GM12874 (cell line): Measurements from ENCODE around the gene LHFPL2.

Source experiments
- TF ChIP-seq, protein P1 (sequence below): IDR thresholded peaks from 2 replicates; pipeline ENCODE4 v1.5.1; 2011; ENCODE audit warnings: low read depth, mild to moderate bottlenecking, control low read depth, low read length, moderate library complexity; ENCODE audit not compliant: insufficient read depth

LHFPL2 gene

DNA sequence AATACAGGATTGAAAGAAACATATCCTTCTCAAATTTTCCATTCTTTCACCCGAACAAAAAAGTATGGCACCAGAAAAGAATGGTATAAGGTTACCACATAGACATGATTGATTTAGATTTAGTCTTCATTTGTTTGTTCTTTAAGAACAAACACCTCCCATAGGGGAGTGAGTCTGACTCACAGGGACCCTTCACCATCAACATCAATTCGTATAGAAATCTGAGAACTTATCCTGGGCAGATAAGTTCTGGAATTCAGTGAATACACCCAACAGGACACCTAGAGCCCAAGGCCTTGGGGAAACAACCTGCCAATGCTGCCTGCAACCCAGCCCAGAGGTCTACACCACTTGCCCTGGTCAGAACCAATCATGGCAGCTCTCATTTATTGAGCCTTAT lies 46.2 kb downstream of the LHFPL2 start:
- TF ChIP-seq, protein P1, sequence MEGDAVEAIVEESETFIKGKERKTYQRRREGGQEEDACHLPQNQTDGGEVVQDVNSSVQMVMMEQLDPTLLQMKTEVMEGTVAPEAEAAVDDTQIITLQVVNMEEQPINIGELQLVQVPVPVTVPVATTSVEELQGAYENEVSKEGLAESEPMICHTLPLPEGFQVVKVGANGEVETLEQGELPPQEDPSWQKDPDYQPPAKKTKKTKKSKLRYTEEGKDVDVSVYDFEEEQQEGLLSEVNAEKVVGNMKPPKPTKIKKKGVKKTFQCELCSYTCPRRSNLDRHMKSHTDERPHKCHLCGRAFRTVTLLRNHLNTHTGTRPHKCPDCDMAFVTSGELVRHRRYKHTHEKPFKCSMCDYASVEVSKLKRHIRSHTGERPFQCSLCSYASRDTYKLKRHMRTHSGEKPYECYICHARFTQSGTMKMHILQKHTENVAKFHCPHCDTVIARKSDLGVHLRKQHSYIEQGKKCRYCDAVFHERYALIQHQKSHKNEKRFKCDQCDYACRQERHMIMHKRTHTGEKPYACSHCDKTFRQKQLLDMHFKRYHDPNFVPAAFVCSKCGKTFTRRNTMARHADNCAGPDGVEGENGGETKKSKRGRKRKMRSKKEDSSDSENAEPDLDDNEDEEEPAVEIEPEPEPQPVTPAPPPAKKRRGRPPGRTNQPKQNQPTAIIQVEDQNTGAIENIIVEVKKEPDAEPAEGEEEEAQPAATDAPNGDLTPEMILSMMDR = no peak

DNA sequence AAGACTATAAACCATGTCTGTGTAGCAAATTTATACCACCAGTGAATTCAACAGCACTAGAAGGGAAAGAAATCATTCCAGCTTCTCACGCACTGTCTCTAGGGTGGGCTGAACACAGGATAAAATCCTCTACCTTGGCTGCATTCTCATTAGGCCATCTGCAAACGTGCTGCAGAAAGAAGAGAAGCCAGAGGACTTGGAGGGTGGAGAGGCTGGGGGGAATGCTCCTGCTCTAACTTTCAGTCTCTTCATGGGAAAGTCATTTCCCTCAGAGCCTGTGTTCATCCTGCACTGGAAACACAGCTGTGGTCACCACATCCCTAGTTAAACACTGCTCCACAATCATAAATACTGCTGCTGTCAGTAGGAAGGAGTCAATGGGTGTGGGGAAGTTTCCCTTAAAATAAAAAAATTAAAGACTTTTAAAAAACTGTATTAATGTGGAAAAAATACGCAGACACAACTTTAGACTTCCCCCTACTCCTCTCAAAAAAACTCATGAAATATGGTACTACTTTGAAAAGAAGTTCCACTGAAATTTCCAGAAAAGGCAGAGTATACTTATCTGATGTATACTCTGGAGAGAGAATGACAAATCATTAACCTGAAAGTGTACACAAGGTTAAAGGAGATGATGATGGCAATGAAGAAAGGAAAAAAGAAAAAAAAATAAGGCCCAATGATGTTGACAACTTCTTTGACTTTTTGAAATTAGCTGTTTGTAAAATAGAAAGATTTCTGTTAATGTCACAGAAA lies 46.8 kb downstream of the LHFPL2 start:
- TF ChIP-seq, protein P1 = no peak

DNA sequence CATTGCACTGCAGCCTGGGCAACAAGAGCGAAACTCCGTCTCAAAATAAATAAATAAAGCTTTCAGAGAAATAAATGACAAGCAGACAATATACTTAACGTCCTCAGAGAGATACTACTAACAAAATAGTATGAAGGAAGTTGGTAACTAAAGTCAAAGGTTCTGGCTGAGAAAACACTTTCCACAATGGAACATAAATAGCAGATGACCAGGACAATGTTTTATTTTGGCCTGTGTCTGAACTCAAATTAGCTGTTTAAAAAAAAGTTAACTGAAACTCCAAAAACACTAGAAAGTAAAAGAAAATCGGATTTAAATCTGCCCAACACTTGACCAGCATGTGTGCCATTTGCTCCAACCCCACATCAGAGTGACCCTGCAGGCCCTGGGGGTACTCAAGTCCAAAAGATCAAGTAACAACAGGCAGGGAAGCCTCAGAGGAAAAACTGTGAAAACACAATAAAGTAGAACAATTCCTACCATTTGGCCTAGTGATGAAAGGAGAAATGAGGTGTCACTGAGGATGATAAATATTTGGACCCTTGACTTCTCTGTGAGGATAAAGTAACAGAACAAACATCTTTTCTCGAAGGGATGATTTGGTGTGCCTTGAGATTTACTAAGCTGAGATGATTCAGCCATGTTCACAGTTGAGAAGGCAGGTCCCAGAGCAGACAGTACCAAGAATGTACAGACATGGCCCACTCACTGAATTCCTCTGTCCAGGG lies 47.7 kb downstream of the LHFPL2 start:
- TF ChIP-seq, protein P1 = no peak

DNA sequence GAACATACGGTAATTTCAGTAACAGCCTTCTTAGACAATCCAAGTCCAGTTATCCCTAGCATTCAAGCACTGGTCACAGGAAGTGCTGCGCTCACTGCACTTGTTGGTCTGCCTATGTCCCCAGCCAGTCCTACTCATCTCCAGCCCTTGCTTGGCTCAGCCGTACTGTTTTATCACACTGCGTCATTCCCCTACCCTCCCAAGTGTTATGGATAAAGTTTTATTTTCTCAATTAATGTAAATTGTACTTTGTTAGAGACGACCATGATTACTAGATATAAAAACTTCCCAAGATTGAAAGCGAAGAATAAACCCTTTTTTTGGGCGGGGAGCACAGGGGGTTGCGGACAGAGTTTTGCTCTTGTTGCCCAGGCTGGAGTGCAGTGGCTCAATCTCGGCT lies 49.6 kb downstream of the LHFPL2 start:
- TF ChIP-seq, protein P1 = no peak

DNA sequence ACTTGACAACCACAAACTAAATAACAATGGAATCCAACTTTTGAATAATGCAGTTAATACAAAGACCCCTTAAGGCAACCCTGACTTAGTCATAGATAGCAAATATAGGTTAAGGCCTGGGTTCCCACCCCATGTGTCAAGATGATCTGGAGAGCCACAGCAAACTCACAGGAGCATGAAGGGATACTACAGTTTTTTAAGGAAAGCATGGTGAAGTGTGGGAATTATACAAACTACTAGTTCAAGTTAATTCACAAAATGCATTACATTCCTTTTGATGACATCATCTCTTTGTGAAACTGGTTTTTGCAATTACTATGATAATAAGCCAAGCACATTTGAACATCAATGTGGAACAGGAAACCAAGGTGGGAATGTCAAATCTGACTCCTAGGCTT lies 50.6 kb downstream of the LHFPL2 start:
- TF ChIP-seq, protein P1 = no peak

DNA sequence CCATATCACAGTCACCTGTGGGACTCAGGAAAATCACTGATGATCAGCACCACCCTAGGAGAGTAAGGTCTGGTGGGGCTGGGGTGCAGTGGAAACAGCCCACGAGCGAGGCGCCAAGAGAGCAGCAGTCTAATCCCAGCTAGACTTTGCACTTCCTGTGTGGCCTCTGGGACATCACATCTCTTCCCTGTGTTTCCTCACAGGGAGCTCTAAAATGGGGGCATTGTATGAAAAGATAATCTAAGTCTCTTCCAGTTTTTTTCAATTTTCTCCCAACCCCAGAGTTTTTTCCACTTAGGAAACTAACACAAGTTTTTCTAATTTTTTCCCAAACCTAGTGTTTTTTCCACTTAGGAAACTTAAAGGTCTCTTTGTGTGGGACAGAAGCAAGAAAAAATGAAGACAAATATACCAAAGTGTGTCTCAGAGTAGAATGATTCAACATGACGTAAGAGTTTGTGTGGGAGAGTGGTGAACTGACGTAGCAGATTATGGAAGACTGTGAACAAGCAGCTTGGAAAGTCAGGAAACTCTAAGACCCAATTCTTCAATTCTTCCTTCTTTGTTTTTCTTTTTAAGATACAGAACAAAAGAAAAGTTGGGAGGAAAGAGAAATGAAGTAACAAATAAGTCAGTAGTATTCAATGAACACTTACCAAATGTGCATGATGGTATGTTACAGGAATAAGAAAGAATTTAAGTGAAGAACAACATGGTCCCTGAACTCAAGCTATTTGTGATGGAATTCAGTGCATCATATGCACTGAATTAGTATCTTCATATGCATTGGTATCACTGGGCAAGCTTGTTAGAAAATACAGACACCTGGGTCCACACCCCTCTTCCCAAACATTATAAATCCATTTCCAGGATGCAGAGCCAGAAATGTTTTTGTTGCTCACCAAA lies 51.3 kb downstream of the LHFPL2 start:
- TF ChIP-seq, protein P1 = no peak

DNA sequence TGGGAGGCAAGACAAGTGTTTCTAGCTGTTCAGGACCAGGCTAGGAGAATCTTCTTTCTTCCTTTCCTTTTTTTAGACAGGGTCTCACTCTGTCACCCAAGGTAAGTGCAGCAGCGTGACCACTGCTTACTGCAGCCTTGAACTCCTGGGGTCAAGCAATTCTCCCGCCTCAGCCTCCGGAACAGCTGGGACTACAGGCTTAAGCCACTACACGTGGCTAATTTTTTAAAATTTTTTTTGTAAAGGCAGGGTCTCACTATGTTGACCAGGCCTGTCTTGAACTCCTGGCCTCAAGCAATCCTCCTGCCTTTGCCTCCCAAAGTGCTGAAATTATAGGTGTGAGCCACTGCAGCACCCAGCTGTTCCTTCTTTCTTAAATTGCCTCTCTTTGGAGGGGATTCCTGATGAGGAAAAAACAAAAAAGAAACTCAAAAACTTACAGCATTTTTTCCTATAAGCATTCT lies 53.1 kb downstream of the LHFPL2 start:
- TF ChIP-seq, protein P1 = no peak
